Activated CD8-positive, alpha-beta memory T cell treated with anti-CD3 and anti-CD28 coated beads, Interleukin-2, amount 10 ng/mL, durations not matched to agents 7 days and 5 days (primary cell): Measurements from ENCODE around the gene FAF1. TPM values are rescaled to one million over a fixed set of nuclear protein-coding genes. Genes with fewer than 3 reads are reported as not detected.

ENCODE experiments used
- ATAC-seq: fragments of 150-1000 bp; cut with Tn5 transposase; one replicate; pipeline ENCODE4 v1.10.0; 2021; ENCODE audit warnings: moderate library complexity
- CTCF ChIA-PET: fragments of 350-600 bp; sonication (Branson Sonifier 250); formaldehyde crosslinking; loops from one replicate; lab custom pipeline; 2021; ENCODE audit warnings: antibody characterized with exemption; lab: Charles Lee
- DNase-seq: peaks from one replicate; pipeline ENCODE4 v3.0.0-alpha.2; 2020
- H3K27ac Mint-ChIP-seq: one replicate; pipeline ENCODE4 v1.8.0; 2021; ENCODE audit warnings: mild to moderate bottlenecking, mixed read lengths
- H3K27me3 Mint-ChIP-seq: one replicate; pipeline ENCODE4 v1.8.0; 2021; ENCODE audit warnings: mixed read lengths
- H3K36me3 Mint-ChIP-seq: one replicate; pipeline ENCODE4 v1.8.0; 2021; ENCODE audit warnings: mild to moderate bottlenecking, mixed read lengths
- H3K4me1 Mint-ChIP-seq: one replicate; pipeline ENCODE4 v1.8.0; 2021; ENCODE audit warnings: mixed read lengths
- H3K4me3 Mint-ChIP-seq: one replicate; pipeline ENCODE4 v1.8.0; 2021; ENCODE audit warnings: mild to moderate bottlenecking, moderate library complexity, mixed read lengths
- H3K9me3 Mint-ChIP-seq: one replicate; pipeline ENCODE4 v1.8.0; 2022; ENCODE audit warnings: low read depth, mixed read lengths
- total RNA-seq, 2 experiments: library from RNA; stranded (reverse); gene quantifications; one replicate each; pipeline ENCODE4 v1.2.3, GENCODE V29; 2021

FAF1 gene
- total RNA-seq, 2 experiments from 2014 or later: 84.4 to 94.4 TPM

DNA sequence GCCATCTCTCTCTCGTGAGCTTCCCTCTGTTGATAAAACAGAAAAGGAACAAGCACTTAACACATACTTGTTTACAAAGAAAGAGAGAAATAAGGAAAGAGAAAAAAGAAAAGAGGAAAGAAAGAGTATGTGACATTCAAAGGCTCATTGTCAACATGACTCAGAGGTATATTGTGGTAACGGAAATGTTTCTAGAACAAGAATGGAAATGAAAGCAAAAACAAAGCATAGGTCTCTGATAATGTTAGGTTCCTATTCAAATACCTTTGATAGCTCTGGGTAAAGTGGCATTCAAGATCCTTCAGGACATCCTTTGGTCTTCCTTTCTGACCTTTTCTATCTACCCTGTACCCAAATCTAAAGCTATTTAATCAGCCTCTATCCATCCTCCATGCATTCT is 469.4 kb downstream of the FAF1 start:
- peaks cover 48% of the 10 kb centered on the region for H3K36me3 Mint-ChIP-seq
- CTCF ChIA-PET: interaction anchor here (1.2 kb wide), 1 partner anchor 15 kb away, joined by 3 read pairs; no protein-coding TSS in a partner anchor
- no peak for DNase-seq

DNA sequence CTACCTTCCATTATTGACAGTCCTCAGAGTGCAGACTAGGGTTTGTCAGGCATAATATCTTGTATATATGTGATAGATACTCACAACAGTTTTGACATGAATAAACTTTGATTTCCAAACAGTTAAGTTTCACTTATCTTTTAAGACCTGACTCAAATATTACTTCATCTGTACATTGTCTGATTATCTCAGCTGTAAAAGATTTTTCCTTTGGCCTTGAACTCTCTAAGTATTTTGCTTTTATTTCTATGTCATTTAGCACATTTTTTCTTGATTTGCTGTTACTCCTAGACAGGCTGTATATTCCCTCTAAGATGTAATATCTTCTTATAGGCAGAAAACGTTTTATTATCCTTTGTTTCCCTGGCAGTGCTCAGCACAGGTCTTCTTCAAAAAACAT is 471.2 kb downstream of the FAF1 start:
- CTCF ChIA-PET: interaction anchor here (1.0 kb wide), 1 partner anchor 9 kb away, joined by 3 read pairs; no protein-coding TSS in a partner anchor
- Mint-ChIP-seq H3K27ac (no peak overlapping the region), H3K4me1 (peaks cover 10% of the 10 kb centered on the region), H3K4me3 (no peak overlapping the region), H3K27me3 (no peaks in the 10 kb centered on the region), H3K9me3 (peaks cover 2% of the 10 kb centered on the region), H3K36me3 (peaks cover 41% of the 10 kb centered on the region)
- no peak for DNase-seq
- ATAC-seq: no peak

More for the DNA sequence above, 469.4 kb downstream of the FAF1 start:
- Mint-ChIP-seq H3K4me3 (no peak overlapping the region), H3K27me3 (no peaks in the 10 kb centered on the region), H3K27ac (peak overlapping the region; percentile 73), H3K9me3 (peaks cover 2% of the 10 kb centered on the region), H3K4me1 (peaks cover 10% of the 10 kb centered on the region)
- ATAC-seq: peak; percentile 58

GRCh38 chr1:50488356-50488755 is 471.7 kb downstream of the FAF1 start:
- Mint-ChIP-seq H3K36me3 (peaks cover 40% of the 10 kb centered on the region), H3K27ac (no peak overlapping the region), H3K4me3 (no peak overlapping the region), H3K4me1 (peaks cover 10% of the 10 kb centered on the region), H3K9me3 (peaks cover 2% of the 10 kb centered on the region), H3K27me3 (no peaks in the 10 kb centered on the region)
- ATAC-seq (no peak), DNase-seq (no peak)
- CTCF ChIA-PET: interaction anchor here (1.0 kb wide), 1 partner anchor 10 kb away, joined by 3 read pairs; no protein-coding TSS in a partner anchor

GRCh38 chr1:50487725-50488124 is 472.3 kb downstream of the FAF1 start:
- CTCF ChIA-PET: no interaction called here
- Mint-ChIP-seq H3K27me3 (no peaks in the 10 kb centered on the region), H3K4me1 (peaks cover 10% of the 10 kb centered on the region), H3K9me3 (peaks cover 2% of the 10 kb centered on the region), H3K4me3 (no peak overlapping the region), H3K27ac (no peak overlapping the region), H3K36me3 (peaks cover 39% of the 10 kb centered on the region)
- ATAC-seq (no peak), DNase-seq (no peak)

DNA sequence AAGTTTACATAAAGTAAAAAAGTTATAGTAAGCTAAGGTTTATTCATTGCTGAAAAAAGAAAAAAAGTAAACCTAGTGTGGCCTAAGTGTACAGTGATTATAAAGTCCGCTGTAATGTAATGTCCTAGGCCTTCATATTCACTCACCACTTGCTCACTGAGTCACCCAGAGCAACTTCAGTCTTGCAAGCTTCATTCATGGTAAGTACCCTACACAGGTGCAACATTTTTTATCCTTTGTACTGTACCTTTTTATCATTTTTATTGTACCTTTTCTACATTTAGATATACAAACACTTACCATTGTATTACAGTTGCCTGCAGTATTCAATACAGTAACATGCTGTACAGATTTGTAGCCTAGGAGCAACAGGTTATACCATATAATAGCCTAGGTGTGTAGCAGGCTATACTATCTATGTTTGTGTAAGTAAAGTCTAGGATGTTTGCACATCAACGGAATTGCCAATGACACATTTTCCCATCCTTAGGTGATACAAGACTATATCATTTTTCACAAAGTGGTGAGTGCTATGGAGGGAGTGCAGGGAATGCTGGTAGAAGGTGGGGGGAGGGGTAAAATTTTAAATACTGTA is 478.8 kb downstream of the FAF1 start:
- no peaks in the 10 kb centered on the region for H3K4me1 Mint-ChIP-seq
- no peaks in the 10 kb centered on the region for H3K27me3 Mint-ChIP-seq
- DNase-seq (no peak), ATAC-seq (no peak)
- peaks cover 5% of the 10 kb centered on the region for H3K36me3 Mint-ChIP-seq
- H3K4me3 Mint-ChIP-seq: no peak overlapping the region
- CTCF ChIA-PET: no interaction called here
- H3K27ac Mint-ChIP-seq: no peak overlapping the region
- no peaks in the 10 kb centered on the region for H3K9me3 Mint-ChIP-seq

DNA sequence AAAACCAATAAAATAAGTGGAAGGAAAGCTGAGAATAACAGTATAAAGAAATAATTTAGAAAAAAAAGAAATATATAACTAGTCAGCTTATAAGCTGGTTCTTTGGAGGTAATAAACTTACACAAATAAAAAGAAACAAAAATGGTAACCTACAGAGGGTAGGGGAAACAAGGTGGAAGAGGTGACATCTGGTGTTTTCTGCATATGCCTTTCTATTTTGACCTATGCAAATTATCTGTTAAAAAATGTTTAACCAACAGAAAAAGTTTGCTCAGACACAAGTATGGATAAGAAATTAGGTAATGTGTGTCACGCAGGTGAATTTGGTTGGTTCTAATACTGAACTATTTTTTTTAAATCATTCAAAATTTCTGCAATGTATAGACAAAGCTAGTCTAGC is 483.3 kb downstream of the FAF1 start:
- H3K9me3 Mint-ChIP-seq: no peaks in the 10 kb centered on the region
- no peak overlapping the region for H3K4me3 Mint-ChIP-seq
- H3K4me1 Mint-ChIP-seq: no peaks in the 10 kb centered on the region
- CTCF ChIA-PET: no interaction called here
- DNase-seq: no peak
- H3K36me3 Mint-ChIP-seq: peaks cover 8% of the 10 kb centered on the region
- no peaks in the 10 kb centered on the region for H3K27me3 Mint-ChIP-seq
- ATAC-seq: no peak
- no peak overlapping the region for H3K27ac Mint-ChIP-seq

DNA sequence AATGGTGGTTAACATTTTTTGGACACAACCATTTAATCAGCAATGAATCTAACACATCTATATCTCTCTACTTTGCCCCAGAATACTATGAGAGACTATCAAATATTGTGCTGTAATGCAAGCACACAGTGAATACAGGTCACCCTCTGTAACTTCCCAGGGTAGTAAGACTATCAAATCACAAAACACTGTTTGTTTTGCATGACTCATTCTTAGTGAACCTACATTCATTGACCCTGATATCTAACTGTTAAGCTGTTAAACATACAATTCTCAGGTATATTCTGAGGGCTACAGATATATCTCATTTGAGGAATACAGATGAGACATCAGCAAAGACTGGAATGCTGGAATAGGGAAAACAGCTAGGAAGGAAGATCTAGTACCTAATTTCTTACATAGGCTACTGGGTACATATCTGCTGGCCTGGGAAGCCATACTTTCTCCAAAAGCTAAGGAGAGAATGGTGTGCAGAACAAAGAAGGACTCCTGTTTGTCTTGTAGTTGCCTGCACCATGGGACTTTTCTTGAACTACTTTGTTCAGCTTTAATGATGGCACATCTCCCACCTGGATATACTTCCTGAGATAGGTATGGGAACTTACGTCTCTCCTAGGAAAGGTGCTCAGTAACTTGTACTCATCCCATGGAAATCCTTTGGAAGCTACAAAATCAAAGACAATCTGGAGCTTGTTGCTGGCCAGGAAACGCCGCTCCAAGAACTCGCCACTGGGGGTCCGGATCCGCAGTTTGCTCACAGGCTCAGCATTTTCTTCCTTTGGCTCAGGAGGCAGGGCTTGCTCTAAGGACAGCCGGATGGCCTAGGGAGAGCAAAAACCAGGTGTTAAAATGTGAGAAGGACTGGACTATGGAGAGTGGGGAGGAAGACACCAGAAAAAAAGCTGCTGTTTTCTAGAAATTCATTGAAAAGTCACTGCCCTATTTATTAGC is 484.9 kb downstream of the FAF1 start:
- H3K27ac Mint-ChIP-seq: no peak overlapping the region
- H3K4me1 Mint-ChIP-seq: no peaks in the 10 kb centered on the region
- H3K27me3 Mint-ChIP-seq: no peaks in the 10 kb centered on the region
- peaks cover 10% of the 10 kb centered on the region for H3K36me3 Mint-ChIP-seq
- no peak overlapping the region for H3K4me3 Mint-ChIP-seq
- CTCF ChIA-PET: interaction anchor here (1.5 kb wide), 1 partner anchor 17 kb away, joined by 5 read pairs; no protein-coding TSS in a partner anchor
- ATAC-seq (no peak), DNase-seq (no peak)
- H3K9me3 Mint-ChIP-seq: no peaks in the 10 kb centered on the region

DNA sequence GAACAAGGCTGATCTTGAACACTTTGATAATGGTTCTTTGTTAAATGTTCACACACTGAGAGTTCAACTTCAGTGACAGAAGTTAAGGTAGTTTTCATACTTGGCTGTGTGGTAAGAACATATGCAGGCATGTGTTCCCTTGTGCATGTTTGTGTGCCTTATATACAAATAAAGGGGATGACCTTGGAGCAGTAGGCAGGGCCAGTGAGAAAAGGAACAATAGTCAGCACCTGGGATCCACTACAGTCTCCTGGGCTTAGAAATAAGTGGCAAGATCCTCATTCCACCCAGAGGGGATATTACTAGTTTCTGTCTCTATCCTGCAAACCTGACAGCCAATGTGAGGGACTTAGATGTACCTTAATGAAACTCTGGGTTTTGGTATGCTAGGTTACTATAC is 486.6 kb downstream of the FAF1 start:
- H3K27me3 Mint-ChIP-seq: no peaks in the 10 kb centered on the region
- no peaks in the 10 kb centered on the region for H3K4me1 Mint-ChIP-seq
- H3K27ac Mint-ChIP-seq: no peak overlapping the region
- no peak overlapping the region for H3K4me3 Mint-ChIP-seq
- no peaks in the 10 kb centered on the region for H3K9me3 Mint-ChIP-seq
- no peak for DNase-seq
- ATAC-seq: no peak
- H3K36me3 Mint-ChIP-seq: peaks cover 10% of the 10 kb centered on the region
- CTCF ChIA-PET: no interaction called here

DNA sequence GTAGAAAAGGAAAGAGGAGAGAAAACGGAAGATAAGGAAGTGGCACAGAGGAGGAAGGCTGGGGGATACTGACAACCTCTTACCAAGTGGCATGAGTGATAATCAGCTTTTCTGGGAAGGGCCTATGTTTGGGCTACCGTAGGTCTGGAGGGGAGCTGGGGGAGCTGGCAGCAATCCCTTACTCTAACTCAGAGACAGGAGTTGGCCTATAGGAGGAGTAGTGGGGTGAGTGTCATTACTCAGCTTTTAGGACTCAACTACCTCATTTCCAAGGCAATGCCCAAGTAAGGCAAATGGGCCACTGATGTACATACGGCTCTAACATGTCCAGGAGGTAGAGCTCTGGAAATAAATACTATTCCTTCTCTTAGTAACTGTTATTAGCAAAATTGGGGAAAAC is 488.1 kb downstream of the FAF1 start:
- peaks cover 10% of the 10 kb centered on the region for H3K36me3 Mint-ChIP-seq
- no peaks in the 10 kb centered on the region for H3K4me1 Mint-ChIP-seq
- CTCF ChIA-PET: interaction anchor here (0.7 kb wide), 1 partner anchor 9 kb away, joined by 3 read pairs; no protein-coding TSS in a partner anchor
- H3K27me3 Mint-ChIP-seq: no peaks in the 10 kb centered on the region
- no peaks in the 10 kb centered on the region for H3K9me3 Mint-ChIP-seq
- H3K27ac Mint-ChIP-seq: no peak overlapping the region
- DNase-seq (no peak), ATAC-seq (no peak)
- no peak overlapping the region for H3K4me3 Mint-ChIP-seq

- H3K27me3 Mint-ChIP-seq: no peaks in the 10 kb centered on the region
These were observed 497.1 kb downstream of the FAF1 start for GRCh38 chr1:50462964-50463363.

GRCh38 chr1:50458507-50458906 is 501.6 kb downstream of the FAF1 start:
- Mint-ChIP-seq H3K4me3 (no peak overlapping the region), H3K4me1 (no peaks in the 10 kb centered on the region), H3K27ac (no peak overlapping the region), H3K36me3 (no peaks in the 10 kb centered on the region), H3K9me3 (no peaks in the 10 kb centered on the region), H3K27me3 (no peaks in the 10 kb centered on the region)
- ATAC-seq (no peak), DNase-seq (no peak)
- CTCF ChIA-PET: interaction anchor here (1.2 kb wide), 1 partner anchor 9 kb away, joined by 5 read pairs; no protein-coding TSS in a partner anchor

More at GRCh38 chr1:50462964-50463363, 497.1 kb downstream of the FAF1 start:
- DNase-seq: no peak
- H3K4me1 Mint-ChIP-seq: no peaks in the 10 kb centered on the region
- no peak overlapping the region for H3K27ac Mint-ChIP-seq
- H3K36me3 Mint-ChIP-seq: peaks cover 2% of the 10 kb centered on the region
- no peak overlapping the region for H3K4me3 Mint-ChIP-seq
- CTCF ChIA-PET: interaction anchor here (0.7 kb wide), 1 partner anchor 9 kb away, joined by 3 read pairs; no protein-coding TSS in a partner anchor
- no peaks in the 10 kb centered on the region for H3K9me3 Mint-ChIP-seq
- ATAC-seq: no peak

GRCh38 chr1:50454911-50455310 is 505.2 kb downstream of the FAF1 start:
- CTCF ChIA-PET: no interaction called here
- Mint-ChIP-seq H3K27ac (no peak overlapping the region), H3K36me3 (no peaks in the 10 kb centered on the region), H3K9me3 (no peaks in the 10 kb centered on the region), H3K4me3 (no peak overlapping the region), H3K4me1 (peaks cover 7% of the 10 kb centered on the region), H3K27me3 (no peaks in the 10 kb centered on the region)
- no peak for DNase-seq
- ATAC-seq: no peak

GRCh38 chr1:50453266-50453665 is 506.8 kb downstream of the FAF1 start:
- CTCF ChIA-PET: no interaction called here
- Mint-ChIP-seq H3K9me3 (no peaks in the 10 kb centered on the region), H3K27me3 (no peaks in the 10 kb centered on the region), H3K4me1 (peaks cover 7% of the 10 kb centered on the region), H3K36me3 (no peaks in the 10 kb centered on the region), H3K4me3 (no peak overlapping the region), H3K27ac (no peak overlapping the region)
- ATAC-seq (no peak), DNase-seq (no peak)
